Ovary (tissue), 3 donors: ENCODE measurements around the gene PGR.

Experiments
- CTCF ChIP-seq, 3 donors: fragments of 450-650 bp in 2 of 3; fragments of 200-600 bp in 1 of 3; IDR thresholded peaks; one replicate each; pipeline versions ENCODE4 v1.5.1 to v1.8.0; 2016 to 2022; ENCODE audit warnings: antibody characterized with exemption in 3 of 3, mild to moderate bottlenecking in 1 of 3
- EP300 ChIP-seq: sonication (generic); formaldehyde crosslinking; IDR thresholded peaks from one replicate; pipeline ENCODE4 v1.6.1; 2017; ENCODE audit warnings: antibody characterized with exemption
- POLR2A ChIP-seq: fragments of 450-650 bp; IDR thresholded peaks from one replicate; pipeline ENCODE4 v1.6.1; 2017; ENCODE audit warnings: antibody characterized with exemption, mild to moderate bottlenecking, moderate library complexity
- donor health status: DM: no; HTN: no; CAD: no.

GRCh38 chr11:100984668-100985067, 144.9 kb downstream of the PGR start:
- no peak for TF ChIP-seq CTCF (IDR thresholded peaks at IDR 0.05)
- TF ChIP-seq POLR2A: no peak
- TF ChIP-seq EP300: no peak
